Peyer's patch (tissue), 4 donors: ENCODE results near the gene ZPBP.

Source experiments
- POLR2A ChIP-seq, 2 donors: fragments of 450-650 bp; IDR thresholded peaks; one replicate each; pipeline ENCODE4 v1.5.1; 2017; ENCODE audit warnings: antibody characterized with exemption in 2 of 2, mild to moderate bottlenecking in 2 of 2, moderate library complexity in 2 of 2
- TF ChIP-seq, protein P1 (sequence below), 6 experiments: fragments of 450-650 bp in 4 of 6; fragments of 200-600 bp in 2 of 6; sonication (generic) in 1 of 6; IDR thresholded peaks; one replicate each; pipeline ENCODE4 v1.5.1; 2017 to 2019; ENCODE audit warnings: antibody characterized with exemption in 6 of 6, mild to moderate bottlenecking in 3 of 6, moderate library complexity in 1 of 6

GRCh38 chr7:50022991-50023390 lies 70.1 kb downstream of the ZPBP start:
- TF ChIP-seq, protein P1, sequence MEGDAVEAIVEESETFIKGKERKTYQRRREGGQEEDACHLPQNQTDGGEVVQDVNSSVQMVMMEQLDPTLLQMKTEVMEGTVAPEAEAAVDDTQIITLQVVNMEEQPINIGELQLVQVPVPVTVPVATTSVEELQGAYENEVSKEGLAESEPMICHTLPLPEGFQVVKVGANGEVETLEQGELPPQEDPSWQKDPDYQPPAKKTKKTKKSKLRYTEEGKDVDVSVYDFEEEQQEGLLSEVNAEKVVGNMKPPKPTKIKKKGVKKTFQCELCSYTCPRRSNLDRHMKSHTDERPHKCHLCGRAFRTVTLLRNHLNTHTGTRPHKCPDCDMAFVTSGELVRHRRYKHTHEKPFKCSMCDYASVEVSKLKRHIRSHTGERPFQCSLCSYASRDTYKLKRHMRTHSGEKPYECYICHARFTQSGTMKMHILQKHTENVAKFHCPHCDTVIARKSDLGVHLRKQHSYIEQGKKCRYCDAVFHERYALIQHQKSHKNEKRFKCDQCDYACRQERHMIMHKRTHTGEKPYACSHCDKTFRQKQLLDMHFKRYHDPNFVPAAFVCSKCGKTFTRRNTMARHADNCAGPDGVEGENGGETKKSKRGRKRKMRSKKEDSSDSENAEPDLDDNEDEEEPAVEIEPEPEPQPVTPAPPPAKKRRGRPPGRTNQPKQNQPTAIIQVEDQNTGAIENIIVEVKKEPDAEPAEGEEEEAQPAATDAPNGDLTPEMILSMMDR (IDR thresholded peaks at IDR 0.05) = no peak
- TF ChIP-seq POLR2A (IDR thresholded peaks at IDR 0.05) = no peak
